HepG2 (cell line): ENCODE data around the gene NLGN2. TPM values are rescaled to one million over a fixed set of nuclear protein-coding genes. Genes with fewer than 3 reads are reported as not detected.

ENCODE experiments used
- AGO2 ChIP-seq: fragments of 200-400 bp; formaldehyde crosslinking; optimal IDR thresholded peaks from 2 replicates; pipeline ENCODE3; 2017; ENCODE audit warnings: mild to moderate bottlenecking, low read depth, low read length, moderate library complexity
- HOXA7 ChIP-seq: sonication (generic); formaldehyde crosslinking; IDR thresholded peaks from 2 replicates; pipeline ENCODE4 v1.8.1; 2022; ENCODE audit warnings: mild to moderate bottlenecking, missing genetic modification reagents, moderate library complexity
- SP5 ChIP-seq: IDR thresholded peaks from 2 replicates; pipeline ENCODE4 v1.6.1; 2016; ENCODE audit warnings: low read depth, borderline replicate concordance
- SRSF9 ChIP-seq: fragments of 200-400 bp; formaldehyde crosslinking; IDR thresholded peaks from 2 replicates; pipeline ENCODE4 v1.6.1; 2018; ENCODE audit warnings: borderline replicate concordance, mild to moderate bottlenecking, low read depth, low read length; ENCODE audit not compliant: insufficient read depth, poor library complexity, severe bottlenecking
- ZNF878 ChIP-seq: sonication (generic); formaldehyde crosslinking; IDR thresholded peaks from 2 replicates; pipeline ENCODE4 v1.8.1; 2023; ENCODE audit warnings: mild to moderate bottlenecking, missing genetic modification reagents, moderate library complexity
- polyA plus RNA-seq, 8 experiments: library from polyadenylated mRNA; depleted of rRNA in 3 of 8; stranded (reverse) in 7 of 8; unstranded in 1 of 8; fragments of >200 nt; fragmentation: Illumina TruSeq in 4 of 8; extraction: Trizol in 4 of 8; gene quantifications; 2 replicates each; pipeline versions ENCODE4 v1.2.1 to v1.2.3, GENCODE V29; 2011 to 2016; ENCODE audit warnings: low read depth in 4 of 8, missing spikeins in 1 of 8, mixed read lengths in 1 of 8; ENCODE audit not compliant: insufficient read depth in 1 of 8
- total RNA-seq, 5 experiments: library from RNA; depleted of rRNA; stranded (reverse); fragments of >200 nt; fragmentation: Illumina TruSeq; extraction: Trizol; gene quantifications; 2 replicates each; pipeline ENCODE4 v1.2.3, GENCODE V29; 2016; ENCODE audit warnings: low read depth in 1 of 5
- TF ChIP-seq, protein P1 (sequence below): sonication (generic); formaldehyde crosslinking; IDR thresholded peaks from 2 replicates; pipeline ENCODE4 v1.5.0; 2020; ENCODE audit warnings: mild to moderate bottlenecking, missing genetic modification reagents, borderline replicate concordance
- TF ChIP-seq, protein P2 (sequence below): sonication (generic); formaldehyde crosslinking; IDR thresholded peaks from 2 replicates; pipeline ENCODE4 v1.4.0; 2020; ENCODE audit warnings: mild to moderate bottlenecking, missing genetic modification reagents, borderline replicate concordance

NLGN2 gene
- total and polyA plus RNA-seq, 2 of the 13 experiments (the other 11 are each of a cell fraction or from before 2014, with no cell fraction given) = 1.9 to 11.0 TPM

DNA sequence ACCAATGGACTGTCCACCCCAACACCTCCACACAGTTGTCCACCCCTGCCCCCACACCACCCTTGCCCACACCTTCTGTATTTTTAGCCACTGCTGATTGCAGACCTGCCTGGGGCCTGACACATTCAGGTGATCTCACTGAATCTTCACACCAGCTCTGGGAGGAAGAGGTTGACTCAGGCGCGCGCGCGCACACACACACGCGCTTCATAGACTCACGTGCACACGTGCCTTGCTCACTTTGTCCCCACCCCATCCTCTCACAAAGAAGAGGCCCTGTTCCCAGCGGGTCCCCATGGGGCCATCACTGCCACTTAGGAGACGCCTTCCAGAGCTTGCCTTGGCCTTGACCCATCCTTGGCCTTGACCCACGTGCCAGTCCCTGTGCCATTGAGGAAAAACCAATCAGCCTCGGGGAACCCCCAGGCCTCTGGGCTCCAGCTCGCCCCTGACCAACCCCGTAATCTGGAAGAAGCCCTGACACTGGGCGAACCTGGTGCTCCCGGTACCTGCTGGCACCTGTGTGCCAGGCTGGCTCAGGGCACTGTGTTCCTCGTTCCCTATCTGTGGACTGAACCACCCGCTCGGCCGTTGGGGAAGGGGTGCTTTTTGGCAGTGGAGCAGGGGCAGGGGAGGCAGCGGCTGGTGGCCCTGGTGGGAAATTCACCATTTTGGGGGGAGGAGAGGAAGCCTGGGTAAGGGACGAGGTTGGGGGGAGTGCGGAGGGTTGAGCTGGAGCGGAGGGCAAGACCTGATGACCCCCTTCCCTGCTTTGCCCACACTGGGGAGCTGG, 3.2 kb downstream of the NLGN2 start (continued):
- TF ChIP-seq HOXA7 (CRISPR knock-in tag) (no peak), AGO2 (peak; percentile 67), ZNF878 (CRISPR knock-in tag) (no peak), SP5 (CRISPR knock-in tag) (no peak), SRSF9 (no peak)
- TF ChIP-seq, protein P1, sequence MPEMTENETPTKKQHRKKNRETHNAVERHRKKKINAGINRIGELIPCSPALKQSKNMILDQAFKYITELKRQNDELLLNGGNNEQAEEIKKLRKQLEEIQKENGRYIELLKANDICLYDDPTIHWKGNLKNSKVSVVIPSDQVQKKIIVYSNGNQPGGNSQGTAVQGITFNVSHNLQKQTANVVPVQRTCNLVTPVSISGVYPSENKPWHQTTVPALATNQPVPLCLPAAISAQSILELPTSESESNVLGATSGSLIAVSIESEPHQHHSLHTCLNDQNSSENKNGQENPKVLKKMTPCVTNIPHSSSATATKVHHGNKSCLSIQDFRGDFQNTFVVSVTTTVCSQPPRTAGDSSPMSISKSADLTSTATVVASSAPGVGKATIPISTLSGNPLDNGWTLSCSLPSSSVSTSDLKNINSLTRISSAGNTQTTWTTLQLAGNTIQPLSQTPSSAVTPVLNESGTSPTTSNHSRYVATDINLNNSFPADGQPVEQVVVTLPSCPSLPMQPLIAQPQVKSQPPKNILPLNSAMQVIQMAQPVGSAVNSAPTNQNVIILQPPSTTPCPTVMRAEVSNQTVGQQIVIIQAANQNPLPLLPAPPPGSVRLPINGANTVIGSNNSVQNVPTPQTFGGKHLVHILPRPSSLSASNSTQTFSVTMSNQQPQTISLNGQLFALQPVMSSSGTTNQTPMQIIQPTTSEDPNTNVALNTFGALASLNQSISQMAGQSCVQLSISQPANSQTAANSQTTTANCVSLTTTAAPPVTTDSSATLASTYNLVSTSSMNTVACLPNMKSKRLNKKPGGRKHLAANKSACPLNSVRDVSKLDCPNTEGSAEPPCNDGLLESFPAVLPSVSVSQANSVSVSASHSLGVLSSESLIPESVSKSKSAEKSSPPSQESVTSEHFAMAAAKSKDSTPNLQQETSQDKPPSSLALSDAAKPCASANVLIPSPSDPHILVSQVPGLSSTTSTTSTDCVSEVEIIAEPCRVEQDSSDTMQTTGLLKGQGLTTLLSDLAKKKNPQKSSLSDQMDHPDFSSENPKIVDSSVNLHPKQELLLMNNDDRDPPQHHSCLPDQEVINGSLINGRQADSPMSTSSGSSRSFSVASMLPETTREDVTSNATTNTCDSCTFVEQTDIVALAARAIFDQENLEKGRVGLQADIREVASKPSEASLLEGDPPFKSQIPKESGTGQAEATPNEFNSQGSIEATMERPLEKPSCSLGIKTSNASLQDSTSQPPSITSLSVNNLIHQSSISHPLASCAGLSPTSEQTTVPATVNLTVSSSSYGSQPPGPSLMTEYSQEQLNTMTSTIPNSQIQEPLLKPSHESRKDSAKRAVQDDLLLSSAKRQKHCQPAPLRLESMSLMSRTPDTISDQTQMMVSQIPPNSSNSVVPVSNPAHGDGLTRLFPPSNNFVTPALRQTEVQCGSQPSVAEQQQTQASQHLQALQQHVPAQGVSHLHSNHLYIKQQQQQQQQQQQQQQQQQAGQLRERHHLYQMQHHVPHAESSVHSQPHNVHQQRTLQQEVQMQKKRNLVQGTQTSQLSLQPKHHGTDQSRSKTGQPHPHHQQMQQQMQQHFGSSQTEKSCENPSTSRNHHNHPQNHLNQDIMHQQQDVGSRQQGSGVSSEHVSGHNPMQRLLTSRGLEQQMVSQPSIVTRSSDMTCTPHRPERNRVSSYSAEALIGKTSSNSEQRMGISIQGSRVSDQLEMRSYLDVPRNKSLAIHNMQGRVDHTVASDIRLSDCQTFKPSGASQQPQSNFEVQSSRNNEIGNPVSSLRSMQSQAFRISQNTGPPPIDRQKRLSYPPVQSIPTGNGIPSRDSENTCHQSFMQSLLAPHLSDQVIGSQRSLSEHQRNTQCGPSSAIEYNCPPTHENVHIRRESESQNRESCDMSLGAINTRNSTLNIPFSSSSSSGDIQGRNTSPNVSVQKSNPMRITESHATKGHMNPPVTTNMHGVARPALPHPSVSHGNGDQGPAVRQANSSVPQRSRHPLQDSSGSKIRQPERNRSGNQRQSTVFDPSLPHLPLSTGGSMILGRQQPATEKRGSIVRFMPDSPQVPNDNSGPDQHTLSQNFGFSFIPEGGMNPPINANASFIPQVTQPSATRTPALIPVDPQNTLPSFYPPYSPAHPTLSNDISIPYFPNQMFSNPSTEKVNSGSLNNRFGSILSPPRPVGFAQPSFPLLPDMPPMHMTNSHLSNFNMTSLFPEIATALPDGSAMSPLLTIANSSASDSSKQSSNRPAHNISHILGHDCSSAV = no peak
- TF ChIP-seq, protein P2, sequence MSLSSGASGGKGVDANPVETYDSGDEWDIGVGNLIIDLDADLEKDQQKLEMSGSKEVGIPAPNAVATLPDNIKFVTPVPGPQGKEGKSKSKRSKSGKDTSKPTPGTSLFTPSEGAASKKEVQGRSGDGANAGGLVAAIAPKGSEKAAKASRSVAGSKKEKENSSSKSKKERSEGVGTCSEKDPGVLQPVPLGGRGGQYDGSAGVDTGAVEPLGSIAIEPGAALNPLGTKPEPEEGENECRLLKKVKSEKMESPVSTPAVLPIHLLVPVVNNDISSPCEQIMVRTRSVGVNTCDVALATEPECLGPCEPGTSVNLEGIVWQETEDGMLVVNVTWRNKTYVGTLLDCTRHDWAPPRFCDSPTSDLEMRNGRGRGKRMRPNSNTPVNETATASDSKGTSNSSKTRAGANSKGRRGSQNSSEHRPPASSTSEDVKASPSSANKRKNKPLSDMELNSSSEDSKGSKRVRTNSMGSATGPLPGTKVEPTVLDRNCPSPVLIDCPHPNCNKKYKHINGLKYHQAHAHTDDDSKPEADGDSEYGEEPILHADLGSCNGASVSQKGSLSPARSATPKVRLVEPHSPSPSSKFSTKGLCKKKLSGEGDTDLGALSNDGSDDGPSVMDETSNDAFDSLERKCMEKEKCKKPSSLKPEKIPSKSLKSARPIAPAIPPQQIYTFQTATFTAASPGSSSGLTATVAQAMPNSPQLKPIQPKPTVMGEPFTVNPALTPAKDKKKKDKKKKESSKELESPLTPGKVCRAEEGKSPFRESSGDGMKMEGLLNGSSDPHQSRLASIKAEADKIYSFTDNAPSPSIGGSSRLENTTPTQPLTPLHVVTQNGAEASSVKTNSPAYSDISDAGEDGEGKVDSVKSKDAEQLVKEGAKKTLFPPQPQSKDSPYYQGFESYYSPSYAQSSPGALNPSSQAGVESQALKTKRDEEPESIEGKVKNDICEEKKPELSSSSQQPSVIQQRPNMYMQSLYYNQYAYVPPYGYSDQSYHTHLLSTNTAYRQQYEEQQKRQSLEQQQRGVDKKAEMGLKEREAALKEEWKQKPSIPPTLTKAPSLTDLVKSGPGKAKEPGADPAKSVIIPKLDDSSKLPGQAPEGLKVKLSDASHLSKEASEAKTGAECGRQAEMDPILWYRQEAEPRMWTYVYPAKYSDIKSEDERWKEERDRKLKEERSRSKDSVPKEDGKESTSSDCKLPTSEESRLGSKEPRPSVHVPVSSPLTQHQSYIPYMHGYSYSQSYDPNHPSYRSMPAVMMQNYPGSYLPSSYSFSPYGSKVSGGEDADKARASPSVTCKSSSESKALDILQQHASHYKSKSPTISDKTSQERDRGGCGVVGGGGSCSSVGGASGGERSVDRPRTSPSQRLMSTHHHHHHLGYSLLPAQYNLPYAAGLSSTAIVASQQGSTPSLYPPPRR (CRISPR knock-in tag) = no peak
